Ectodermal cell (in vitro differentiated cells): Measurements from ENCODE around the gene ACP7.

Source experiments
- H3K27ac ChIP-seq: 2 replicates; pipeline ENCODE4 v1.7.0; 2013; ENCODE audit warnings: mild to moderate bottlenecking, low read depth, low read length; ENCODE audit not compliant: insufficient read depth, poor library complexity, severe bottlenecking
- H3K27me3 ChIP-seq: 2 replicates; pipeline ENCODE4 v1.7.0; 2013; ENCODE audit warnings: mild to moderate bottlenecking, low read length; ENCODE audit not compliant: insufficient read depth, control insufficient read depth, poor library complexity, severe bottlenecking
- H3K36me3 ChIP-seq: one replicate; pipeline ENCODE4 v1.7.0; 2013; ENCODE audit warnings: low read length; ENCODE audit not compliant: control insufficient read depth, insufficient read depth
- H3K4me1 ChIP-seq: one replicate; pipeline ENCODE4 v1.7.0; 2013; ENCODE audit warnings: low read length; ENCODE audit not compliant: control insufficient read depth, insufficient read depth
- H3K4me3 ChIP-seq: 2 replicates; pipeline ENCODE4 v1.7.0; 2013; ENCODE audit warnings: low read depth, low read length, control low read depth; ENCODE audit not compliant: insufficient read depth
- H3K9me3 ChIP-seq: 2 replicates; pipeline ENCODE4 v1.7.0; 2013; ENCODE audit warnings: mild to moderate bottlenecking, low read length, moderate library complexity; ENCODE audit not compliant: control insufficient read depth
- WGBS, 2 experiments: methylation state at CpG; one replicate each; pipeline ENCODE4 v1.1.7; 2013; ENCODE audit warnings: missing lambda C conversion rate in 2 of 2; 5-methylcytosine and 5-hydroxymethylcytosine counted together

ACP7 gene

DNA sequence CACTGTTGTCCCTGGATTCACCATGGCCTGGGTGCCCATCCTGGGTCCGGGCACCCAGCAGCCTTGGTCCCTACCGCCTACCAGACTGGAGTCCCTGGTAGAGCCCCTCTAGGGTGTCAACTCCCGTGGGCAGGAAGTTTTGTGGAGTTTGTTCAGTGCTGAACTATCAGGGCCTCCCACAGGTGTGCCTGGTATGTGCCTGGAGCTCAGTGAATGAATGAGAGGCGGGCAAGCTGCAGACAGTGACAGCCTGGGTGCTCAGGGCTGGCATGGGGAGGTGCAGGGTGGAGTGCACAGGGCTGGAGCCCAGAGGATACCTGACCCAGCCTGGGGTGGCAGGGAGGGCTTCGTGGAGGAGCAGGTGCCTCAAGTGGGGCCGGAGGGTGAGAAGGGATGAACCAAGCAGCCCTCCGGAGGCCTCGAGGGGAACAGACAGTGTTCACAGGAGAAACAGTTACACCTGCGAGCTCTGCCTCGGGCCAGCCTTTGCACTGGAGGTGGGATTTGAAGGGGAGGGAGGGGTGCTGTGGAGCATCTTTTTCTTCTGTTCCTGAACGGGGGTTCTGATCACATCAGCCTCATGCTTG is 71.0 kb downstream of the ACP7 start:
- Histone ChIP-seq H3K4me1 (peaks cover 13% of the 10 kb centered on the region), H3K9me3 (no peaks in the 10 kb centered on the region), H3K27me3 (no peaks in the 10 kb centered on the region), H3K4me3 (no peak overlapping the region), H3K27ac (no peak overlapping the region), H3K36me3 (no peaks in the 10 kb centered on the region)
- WGBS, 2 experiments = 82 to 87% methylated on average over 11 of the region's 11 CpGs

GRCh38 chr19:39155741-39156140 is 71.6 kb downstream of the ACP7 start:
- Histone ChIP-seq H3K4me1 (peaks cover 13% of the 10 kb centered on the region), H3K27me3 (no peaks in the 10 kb centered on the region), H3K36me3 (no peaks in the 10 kb centered on the region), H3K27ac (no peak overlapping the region), H3K9me3 (no peaks in the 10 kb centered on the region), H3K4me3 (no peak overlapping the region)
- WGBS, 2 experiments = 87 to 91% methylated on average over 15 of the region's 15 CpGs

DNA sequence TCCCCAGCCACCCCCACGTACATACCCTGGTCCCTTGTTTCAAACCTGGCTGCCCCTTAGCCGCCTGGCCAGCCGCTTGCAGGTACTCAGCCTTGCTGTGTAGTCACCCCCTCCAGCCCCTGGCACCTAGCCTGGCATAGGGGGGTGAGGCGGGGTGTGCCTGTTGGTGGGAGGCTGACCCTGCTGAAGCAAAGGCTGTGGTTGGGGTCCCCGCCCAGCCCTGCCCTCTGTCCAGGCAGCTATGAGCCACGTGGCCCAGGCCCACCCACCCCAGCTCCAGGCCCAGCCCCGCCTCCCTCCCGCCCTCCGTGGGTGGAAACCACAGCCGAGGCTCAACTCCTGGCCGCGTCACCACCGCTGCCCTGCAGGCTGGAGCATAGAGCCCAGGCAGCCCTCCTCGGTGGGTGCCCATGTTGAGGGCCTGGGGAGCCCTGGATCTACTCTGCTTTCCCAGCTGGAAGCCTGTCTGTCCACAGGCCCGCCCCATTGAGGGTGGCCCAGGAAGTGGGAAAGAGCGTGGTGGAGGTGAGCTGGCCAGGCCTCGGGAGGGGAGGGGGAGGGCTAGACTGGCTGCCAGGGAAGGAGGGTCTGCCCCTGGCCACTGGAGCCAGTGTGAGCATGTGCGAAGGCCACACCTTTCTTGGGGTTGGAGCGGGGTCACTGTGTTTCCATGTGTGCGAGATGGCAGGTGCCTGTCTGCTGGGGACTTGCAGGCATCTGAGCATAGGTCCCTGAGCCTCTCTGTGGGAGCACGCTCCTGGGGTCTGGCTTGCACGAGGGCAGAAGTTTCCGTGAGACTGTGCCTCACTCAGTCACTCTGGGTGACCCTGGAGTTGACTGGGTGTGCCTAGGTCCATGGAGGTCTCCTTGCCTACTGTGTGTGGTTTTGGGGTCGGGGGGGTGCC is 72.4 kb downstream of the ACP7 start:
- H3K27ac ChIP-seq = no peak overlapping the region
- H3K27me3 ChIP-seq = no peaks in the 10 kb centered on the region
- WGBS, 2 experiments = 80% methylated on average over 24 of the region's 24 CpGs
- H3K36me3 ChIP-seq = no peaks in the 10 kb centered on the region
- H3K9me3 ChIP-seq = no peaks in the 10 kb centered on the region
- H3K4me1 ChIP-seq = peaks cover 13% of the 10 kb centered on the region
- H3K4me3 ChIP-seq = no peak overlapping the region

GRCh38 chr19:39157275-39157996 is 73.3 kb downstream of the ACP7 start:
- H3K27ac ChIP-seq = no peak overlapping the region
- H3K36me3 ChIP-seq = no peaks in the 10 kb centered on the region
- peaks cover 13% of the 10 kb centered on the region for H3K4me1 ChIP-seq
- no peaks in the 10 kb centered on the region for H3K9me3 ChIP-seq
- H3K4me3 ChIP-seq = no peak overlapping the region
- H3K27me3 ChIP-seq = no peaks in the 10 kb centered on the region
- WGBS, 2 experiments = 94 to 96% methylated on average over 23 of the region's 23 CpGs

DNA sequence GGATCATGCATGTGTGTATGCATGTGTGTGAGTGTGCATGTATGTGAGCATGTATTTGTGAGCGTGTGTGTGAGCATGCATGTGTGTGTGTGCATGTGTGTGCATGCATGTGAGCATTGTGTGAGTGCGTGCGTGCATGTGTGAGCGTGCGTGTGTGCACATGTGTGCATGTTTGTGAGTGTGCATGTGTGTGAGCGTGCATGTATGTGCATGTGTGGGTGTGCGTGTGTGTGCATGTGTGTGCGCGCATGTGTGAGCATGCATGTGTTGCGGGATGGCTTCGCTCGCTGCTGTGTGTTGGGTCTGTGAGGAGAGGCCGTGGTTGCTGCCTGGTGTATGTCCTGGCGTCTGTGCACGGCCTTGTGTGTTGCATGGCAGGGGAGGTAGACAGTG is 73.8 kb downstream of the ACP7 start:
- no peaks in the 10 kb centered on the region for H3K9me3 ChIP-seq
- no peak overlapping the region for H3K4me3 ChIP-seq
- H3K27me3 ChIP-seq = no peaks in the 10 kb centered on the region
- H3K36me3 ChIP-seq = no peaks in the 10 kb centered on the region
- 96% methylated on average over 15 of the region's 15 CpGs for WGBS, 2 experiments
- H3K27ac ChIP-seq = no peak overlapping the region
- H3K4me1 ChIP-seq = peaks cover 19% of the 10 kb centered on the region

DNA sequence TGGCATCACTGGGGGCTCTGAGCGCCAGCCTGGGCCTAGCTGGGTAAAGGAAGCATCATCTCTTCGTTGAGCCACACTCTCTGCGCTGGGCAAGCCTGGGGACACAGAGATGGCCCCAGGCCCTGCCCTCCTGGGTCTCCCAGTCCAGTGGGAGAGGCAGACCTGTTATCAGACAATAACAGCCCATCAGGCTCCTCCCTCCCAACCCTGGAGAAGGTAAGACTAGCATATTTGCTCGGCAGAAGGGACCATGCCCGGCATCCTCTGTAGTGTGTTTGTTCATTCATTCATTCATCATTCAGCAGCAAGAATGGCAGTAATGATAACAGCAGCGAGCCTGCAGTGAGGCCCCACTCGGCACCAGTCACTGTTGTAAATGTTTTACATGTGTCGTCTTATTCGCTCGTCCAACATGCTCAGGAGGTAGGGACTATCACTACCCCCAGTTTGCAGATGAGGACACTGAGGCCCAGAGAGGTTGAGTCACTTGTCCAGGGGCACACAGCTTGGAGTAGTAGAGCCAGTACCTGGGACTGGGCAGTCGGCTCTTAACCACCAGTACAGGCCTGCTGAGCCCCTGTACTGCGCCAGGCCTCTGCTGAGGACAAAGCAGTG is 74.6 kb downstream of the ACP7 start:
- no peak overlapping the region for H3K27ac ChIP-seq
- no peaks in the 10 kb centered on the region for H3K36me3 ChIP-seq
- H3K9me3 ChIP-seq = no peaks in the 10 kb centered on the region
- H3K27me3 ChIP-seq = no peaks in the 10 kb centered on the region
- WGBS, 2 experiments = 92 to 93% methylated on average over 12 of the region's 12 CpGs
- peaks cover 21% of the 10 kb centered on the region for H3K4me1 ChIP-seq
- H3K4me3 ChIP-seq = no peak overlapping the region

- WGBS, 2 experiments = 90 to 94% methylated on average over 8 of the region's 8 CpGs
- Histone ChIP-seq H3K27ac (no peak overlapping the region), H3K27me3 (no peaks in the 10 kb centered on the region), H3K9me3 (no peaks in the 10 kb centered on the region), H3K36me3 (no peaks in the 10 kb centered on the region), H3K4me3 (no peak overlapping the region), H3K4me1 (peaks cover 21% of the 10 kb centered on the region)
Measured at GRCh38 chr19:39160523-39160861, 76.3 kb downstream of the ACP7 start.
